ENCODE measurements around the gene PRR5L.

GRCh38 chr11:36379653-36380052 lies 83.6 kb downstream of the PRR5L start:
- TF ChIP-seq CTCF (IDR thresholded peaks at IDR 0.05; ENCODE audit: low read length) (no peak), EZH2 (optimal IDR thresholded peaks at IDR 0.05; ENCODE audit: low read depth, low read length) (no peak), EZH2phosphoT487 (IDR thresholded peaks at IDR 0.05; ENCODE audit: low read length) (no peak)

Data from MM.1S (cell line).